ENCODE data around the gene ATP6V1B1.

ATP6V1B1 gene

DNA sequence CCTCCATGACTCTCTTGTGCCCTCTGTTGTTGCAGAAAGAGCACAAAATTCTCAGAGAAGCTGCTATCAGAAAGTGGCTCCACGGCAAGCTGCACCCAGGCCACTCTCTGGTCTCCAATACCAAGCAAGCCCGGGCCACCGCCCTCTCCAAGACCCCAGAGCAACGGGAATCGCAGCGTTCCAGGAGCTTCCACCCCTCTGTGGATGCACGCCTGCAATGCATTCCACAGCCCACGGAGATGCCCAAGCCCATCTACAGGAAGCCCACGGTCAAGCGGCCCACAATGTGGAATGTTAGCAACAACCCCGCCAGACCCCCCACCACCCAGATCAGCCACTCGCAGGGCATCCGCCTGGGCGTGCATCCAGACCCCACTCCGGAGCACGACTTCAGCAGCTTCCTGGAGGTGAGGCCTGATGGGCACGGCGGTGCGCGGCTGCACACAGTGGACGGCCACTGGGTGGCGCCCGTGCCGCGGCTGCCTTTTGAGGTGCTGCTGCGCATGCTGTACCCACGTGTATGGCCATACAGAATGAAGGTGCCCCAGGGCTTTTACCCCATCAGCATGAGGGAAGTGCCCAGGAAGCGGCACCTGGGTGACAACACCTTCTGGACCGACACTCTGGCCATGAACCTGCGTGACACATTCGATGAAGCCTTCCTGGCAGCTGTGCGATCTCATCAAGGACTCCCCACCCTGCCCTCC lies 49.0 kb downstream of the ATP6V1B1 start:
- Histone ChIP-seq H3K4me3 (no peak overlapping the region), H3K27ac (no peak overlapping the region)
- peak; percentile 65 for TF ChIP-seq CTCF (IDR thresholded peaks at IDR 0.05)
- DNase-seq (ENCODE audit: low spot score): peak; percentile 70

DNA sequence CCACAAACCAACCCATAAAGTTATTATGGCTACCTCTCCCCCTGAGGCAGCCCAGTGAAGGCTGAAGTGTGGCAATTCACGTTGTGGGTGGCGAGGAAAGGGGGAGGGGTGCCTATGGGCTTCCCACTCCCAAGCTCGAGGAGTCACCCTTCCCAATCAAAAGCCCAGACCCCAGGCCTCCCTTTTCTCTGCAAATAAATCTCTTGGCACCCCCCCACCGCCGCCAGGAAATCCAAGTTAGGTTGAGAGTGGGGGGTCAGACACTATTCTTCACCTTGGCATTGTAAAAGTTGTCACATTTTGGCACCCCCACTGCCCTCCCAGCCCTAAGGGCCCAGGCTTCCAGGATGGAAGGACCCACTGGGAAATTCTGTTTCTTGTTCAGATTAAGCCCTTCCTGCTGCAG lies 49.6 kb downstream of the ATP6V1B1 start:
- peak; percentile 56 for DNase-seq (ENCODE audit: low spot score)
- TF ChIP-seq CTCF (IDR thresholded peaks at IDR 0.05): no peak
- Histone ChIP-seq H3K4me3 (no peak overlapping the region), H3K27ac (no peak overlapping the region)

DNA sequence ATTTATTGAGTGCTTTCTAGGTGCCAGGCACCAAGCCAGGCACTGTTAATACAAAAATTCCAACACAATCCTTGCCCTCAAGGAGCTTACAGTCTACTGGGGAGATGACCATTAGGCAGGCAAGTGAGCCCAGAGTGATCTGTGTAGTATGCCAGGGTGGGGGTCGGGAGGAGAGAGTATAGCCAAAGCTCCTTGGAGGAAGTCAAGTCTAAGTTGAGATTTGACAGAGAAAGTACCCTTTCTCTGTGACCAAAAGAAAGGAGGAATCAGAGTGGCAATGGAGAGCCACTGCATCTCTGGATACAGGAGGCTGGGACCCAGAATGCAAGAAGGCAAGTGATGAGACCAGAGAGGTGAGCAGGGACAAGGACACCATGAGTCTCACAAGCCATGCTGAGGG lies 50.3 kb downstream of the ATP6V1B1 start:
- TF ChIP-seq CTCF (IDR thresholded peaks at IDR 0.05): no peak
- no peak overlapping the region for H3K4me3 ChIP-seq
- no peak for DNase-seq (ENCODE audit: low spot score)

GRCh38 chr2:70986499-70987189 lies 50.9 kb downstream of the ATP6V1B1 start:
- Histone ChIP-seq H3K27ac (peak overlapping the region in 1 of 2 donors; percentile 12), H3K4me3 (no peak overlapping the region)
- DNase-seq (ENCODE audit: low spot score): peak; percentile 21
- TF ChIP-seq CTCF (IDR thresholded peaks at IDR 0.05): no peak

More for the DNA sequence above, 50.3 kb downstream of the ATP6V1B1 start:
- no peak overlapping the region for H3K27ac ChIP-seq

- peak overlapping the region; percentile 51 to 67 for H3K27ac ChIP-seq
- DNase-seq (ENCODE audit: low spot score): peak; percentile 26
Observed at GRCh38 chr2:70987386-70987785, 51.7 kb downstream of the ATP6V1B1 start.

DNA sequence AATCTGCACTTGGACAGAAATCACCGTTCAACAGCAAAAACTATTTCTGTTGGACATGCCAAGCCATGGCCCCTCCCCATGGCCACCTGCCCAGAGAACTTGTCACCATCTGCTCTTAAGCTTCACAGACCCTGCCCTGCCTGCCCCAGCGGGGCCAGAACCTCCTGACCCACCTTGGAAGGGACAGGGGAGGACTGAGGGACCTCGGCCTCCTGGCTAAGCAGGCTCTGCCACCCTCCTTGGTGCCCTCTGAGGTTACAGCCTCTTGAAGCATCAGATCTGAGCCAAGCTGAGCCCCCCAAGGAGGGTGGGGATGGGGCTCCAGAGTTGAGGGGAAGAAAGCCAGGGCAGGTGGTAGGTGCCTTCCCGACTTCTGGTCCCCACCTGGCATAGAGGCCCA lies 52.5 kb downstream of the ATP6V1B1 start:
- TF ChIP-seq CTCF (IDR thresholded peaks at IDR 0.05): no peak
- H3K4me3 ChIP-seq: no peak overlapping the region
- H3K27ac ChIP-seq: peak overlapping the region; percentile 51 to 67
- peak; percentile 73 for DNase-seq (ENCODE audit: low spot score)

More at GRCh38 chr2:70987386-70987785, 51.7 kb downstream of the ATP6V1B1 start:
- no peak for TF ChIP-seq CTCF (IDR thresholded peaks at IDR 0.05)
- H3K4me3 ChIP-seq: no peak overlapping the region
